Ammon's horn (tissue), 1 donor: Measurements from ENCODE around the gene EGLN2.
"Not testable (repeated sequence)": the region's sequence is repeated elsewhere in the genome, so short reads cannot be mapped to it uniquely, and the experiment has no call there.

Experiments
- DNase-seq: peaks from one replicate; pipeline ENCODE4 v3.0.0-alpha.2; 2016; ENCODE audit warnings: low spot score

EGLN2 gene

GRCh38 chr19:40846722-40847121, 47.7 kb downstream of the EGLN2 start:
- DNase-seq, result not testable (repeated sequence)

GRCh38 chr19:40850277-40850676, 51.3 kb downstream of the EGLN2 start, which contains the start of gene CYP2A6:
TSS of gene CYP2A6 (minus strand) at chr19:40850447. CDS start at chr19:40850426, 21 bp downstream.
- not testable (repeated sequence) for DNase-seq

DNA sequence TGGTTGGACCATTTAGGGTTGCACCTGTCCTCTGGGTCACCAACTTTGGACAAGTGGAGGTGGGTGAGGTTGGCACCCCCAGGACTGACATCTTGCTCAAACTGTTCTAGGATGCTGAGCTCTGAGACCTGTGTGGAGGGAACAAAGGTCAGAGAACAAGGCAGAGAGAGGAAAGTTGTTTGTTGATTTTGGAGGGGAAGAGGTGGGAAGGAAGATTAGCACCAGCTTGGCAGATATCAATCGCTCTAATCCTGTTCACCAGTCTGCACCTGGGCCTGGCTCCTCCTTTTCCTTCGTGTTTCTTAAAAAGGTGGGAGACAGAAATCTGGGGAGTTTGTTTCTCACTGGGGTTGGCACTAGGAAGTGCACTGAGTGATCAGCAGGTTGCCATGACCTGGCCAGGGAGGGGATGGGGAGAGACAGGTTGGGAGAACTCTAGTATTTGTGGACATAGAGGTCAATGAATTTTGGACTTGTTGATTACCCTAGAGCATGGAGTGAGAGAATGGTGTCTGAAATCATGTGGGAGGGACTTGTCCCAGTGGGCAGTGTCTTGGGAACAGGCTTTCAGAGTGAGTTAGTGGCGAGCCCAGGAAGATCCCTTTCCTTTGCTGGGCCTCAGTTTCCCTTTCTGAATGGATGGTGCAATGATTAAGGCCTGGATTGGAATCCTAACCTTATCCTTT, 53.6 kb downstream of the EGLN2 start:
- not testable (repeated sequence) for DNase-seq
